ENCODE data around the gene RBM8A.
A peak's percentile ranks its signal among the peaks of the same experiment; 100 is the strongest.
"Not testable (repeated sequence)": the region's sequence is repeated elsewhere in the genome, so short reads cannot be mapped to it uniquely, and the experiment has no call there.

RBM8A gene

DNA sequence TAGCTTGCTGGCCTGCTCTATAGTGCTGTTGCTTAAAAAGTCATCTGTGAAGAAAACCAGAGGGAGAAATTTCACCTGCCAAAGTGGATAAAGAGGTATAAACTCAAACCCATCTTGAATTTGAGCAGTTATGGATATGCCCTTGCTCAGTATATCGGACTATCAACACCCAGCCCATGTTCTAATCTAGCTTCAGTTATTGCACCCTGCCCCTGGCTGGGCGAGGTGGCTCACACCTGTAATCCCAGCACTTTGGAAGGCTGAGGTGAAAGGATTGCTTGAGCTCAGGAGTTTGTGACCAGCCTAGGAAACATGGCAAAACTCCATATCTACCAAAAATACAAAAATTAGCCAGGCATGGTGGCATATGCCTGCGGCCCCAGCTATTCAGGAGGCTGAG is 17.2 kb upstream of the RBM8A start:
- ATAC-seq: no peak
- H3K4me3 Mint-ChIP-seq: no peak overlapping the region
- H3K27ac Mint-ChIP-seq: no peak overlapping the region
- no peak for DNase-seq
- no peaks in the 10 kb centered on the region for H3K9me3 Mint-ChIP-seq
- H3K36me3 Mint-ChIP-seq (ENCODE audit: low read depth): peaks cover 36% of the 10 kb centered on the region
- no peaks in the 10 kb centered on the region for H3K27me3 Mint-ChIP-seq
- peaks cover 5% of the 10 kb centered on the region for H3K4me1 Mint-ChIP-seq

DNA sequence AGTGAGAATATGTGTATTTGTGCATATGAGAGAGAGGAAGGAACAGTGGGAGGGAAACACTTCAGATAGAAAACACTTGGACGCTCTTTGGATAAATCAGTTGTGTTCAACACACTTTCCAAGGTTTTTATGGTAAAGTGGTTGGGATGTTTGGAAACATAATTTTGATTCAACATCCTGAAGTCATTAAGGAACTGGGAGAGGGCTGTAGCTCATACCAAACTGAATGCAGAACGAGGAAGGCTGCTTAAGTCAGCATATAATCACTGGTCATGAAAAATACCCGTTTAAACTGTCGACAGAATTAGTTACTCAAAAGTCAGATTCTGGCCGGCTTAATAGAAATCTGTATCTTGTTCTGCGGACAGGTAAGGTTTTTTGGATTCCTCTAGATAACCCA is 15.6 kb upstream of the RBM8A start:
- Mint-ChIP-seq H3K4me3 (no peak overlapping the region), H3K36me3 (ENCODE audit: low read depth) (peaks cover 33% of the 10 kb centered on the region), H3K9me3 (no peaks in the 10 kb centered on the region), H3K27ac (no peak overlapping the region), H3K27me3 (no peaks in the 10 kb centered on the region), H3K4me1 (peaks cover 5% of the 10 kb centered on the region)
- ATAC-seq (no peak), DNase-seq (no peak)

DNA sequence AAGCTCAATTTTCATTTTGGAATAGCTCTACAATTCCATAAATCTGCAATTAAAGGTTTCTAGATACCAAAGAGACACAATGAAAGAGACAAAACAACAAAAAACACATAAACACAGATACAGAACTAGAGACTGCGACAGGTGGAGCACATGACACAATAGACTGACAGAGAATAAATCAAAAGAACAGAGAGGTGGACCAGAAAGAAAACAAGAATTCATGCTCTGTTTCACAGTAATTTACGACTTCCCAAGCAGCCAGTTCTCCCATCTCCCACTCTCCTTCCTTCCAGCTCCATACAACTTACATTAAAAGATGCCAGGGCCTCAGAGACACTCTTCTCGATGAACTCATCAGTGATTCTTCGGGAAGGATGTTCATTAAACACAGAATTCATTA is 15.1 kb upstream of the RBM8A start:
- Mint-ChIP-seq H3K4me3 (no peak overlapping the region), H3K27ac (no peak overlapping the region), H3K27me3 (no peaks in the 10 kb centered on the region), H3K36me3 (ENCODE audit: low read depth) (peaks cover 33% of the 10 kb centered on the region), H3K9me3 (no peaks in the 10 kb centered on the region), H3K4me1 (peaks cover 5% of the 10 kb centered on the region)
- no peak for ATAC-seq
- DNase-seq: no peak

DNA sequence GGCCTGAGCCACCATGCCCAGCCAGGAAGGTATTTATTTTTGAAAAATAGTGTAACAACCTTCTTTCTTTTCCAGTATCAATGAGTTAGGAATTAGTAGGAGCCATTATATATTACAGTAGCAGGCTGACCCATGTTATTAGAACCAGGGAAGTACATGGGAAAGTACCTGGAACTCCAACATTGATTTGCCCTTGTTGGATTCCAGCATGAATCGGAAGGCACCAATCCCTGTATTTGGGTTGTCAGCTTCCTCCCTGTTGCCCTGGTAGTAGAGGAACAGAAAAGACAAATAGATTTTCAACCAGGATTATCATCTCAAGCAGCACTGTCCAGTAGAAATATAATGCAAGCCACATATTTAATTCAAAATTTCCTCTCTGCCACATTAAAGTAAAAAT is 10.2 kb upstream of the RBM8A start:
- DNase-seq (no peak), ATAC-seq (no peak)
- H3K27ac Mint-ChIP-seq: no peak overlapping the region
- H3K27me3 Mint-ChIP-seq: no peaks in the 10 kb centered on the region
- peaks cover 10% of the 10 kb centered on the region for H3K4me1 Mint-ChIP-seq
- peaks cover 26% of the 10 kb centered on the region for H3K36me3 Mint-ChIP-seq (ENCODE audit: low read depth)
- no peak overlapping the region for H3K4me3 Mint-ChIP-seq
- H3K9me3 Mint-ChIP-seq: no peaks in the 10 kb centered on the region

DNA sequence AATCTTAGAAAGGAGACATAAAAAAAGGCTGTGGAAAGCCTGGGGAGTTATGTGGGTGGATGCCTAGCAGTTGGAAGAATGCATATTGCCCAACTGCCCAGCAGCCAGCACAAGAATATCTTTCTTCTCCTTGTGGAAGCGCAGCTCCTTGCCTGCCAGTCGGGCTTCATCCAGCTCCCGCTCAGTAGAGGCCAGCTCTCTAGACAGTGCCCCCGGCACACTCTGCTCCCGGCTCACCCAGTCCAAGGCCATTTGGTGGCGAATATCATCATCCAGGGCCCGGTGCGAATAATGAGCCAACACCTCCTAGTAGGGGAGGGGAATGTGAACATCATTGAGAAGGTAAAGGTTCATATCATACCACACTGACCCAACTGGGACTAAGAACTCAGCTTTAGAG is 9.0 kb upstream of the RBM8A start:
- H3K27ac Mint-ChIP-seq: no peak overlapping the region
- peaks cover 27% of the 10 kb centered on the region for H3K36me3 Mint-ChIP-seq (ENCODE audit: low read depth)

DNA sequence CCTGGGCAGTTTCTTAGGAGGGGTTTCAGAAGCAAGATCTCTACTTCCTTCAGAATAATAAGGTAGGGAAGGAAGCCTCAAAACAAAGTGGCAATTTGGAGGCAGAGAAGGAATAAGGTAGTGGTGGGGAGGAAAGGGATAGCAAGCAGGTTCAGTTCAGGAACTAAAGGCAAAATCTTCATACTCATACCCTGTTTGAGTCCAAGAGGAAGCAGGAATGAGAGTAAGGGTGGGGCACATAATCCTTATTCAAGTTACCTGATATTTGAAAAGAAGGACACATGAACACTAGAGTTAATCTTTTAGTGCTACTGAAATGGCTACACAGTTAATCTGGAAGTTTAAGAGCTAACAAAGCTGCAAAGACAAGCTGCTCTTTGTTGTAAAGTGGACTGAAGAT is 8.4 kb upstream of the RBM8A start:
- H3K36me3 Mint-ChIP-seq (ENCODE audit: low read depth): peaks cover 25% of the 10 kb centered on the region
- H3K4me1 Mint-ChIP-seq: peaks cover 16% of the 10 kb centered on the region
- no peaks in the 10 kb centered on the region for H3K27me3 Mint-ChIP-seq
- no peak overlapping the region for H3K4me3 Mint-ChIP-seq
- peak overlapping the region; percentile 19 for H3K27ac Mint-ChIP-seq
- no peaks in the 10 kb centered on the region for H3K9me3 Mint-ChIP-seq
- ATAC-seq (no peak), DNase-seq (no peak)

More for the DNA sequence above, 9.0 kb upstream of the RBM8A start:
- no peak for DNase-seq
- Mint-ChIP-seq H3K4me1 (peaks cover 16% of the 10 kb centered on the region), H3K27me3 (no peaks in the 10 kb centered on the region), H3K4me3 (no peak overlapping the region), H3K9me3 (no peaks in the 10 kb centered on the region)
- ATAC-seq: no peak

DNA sequence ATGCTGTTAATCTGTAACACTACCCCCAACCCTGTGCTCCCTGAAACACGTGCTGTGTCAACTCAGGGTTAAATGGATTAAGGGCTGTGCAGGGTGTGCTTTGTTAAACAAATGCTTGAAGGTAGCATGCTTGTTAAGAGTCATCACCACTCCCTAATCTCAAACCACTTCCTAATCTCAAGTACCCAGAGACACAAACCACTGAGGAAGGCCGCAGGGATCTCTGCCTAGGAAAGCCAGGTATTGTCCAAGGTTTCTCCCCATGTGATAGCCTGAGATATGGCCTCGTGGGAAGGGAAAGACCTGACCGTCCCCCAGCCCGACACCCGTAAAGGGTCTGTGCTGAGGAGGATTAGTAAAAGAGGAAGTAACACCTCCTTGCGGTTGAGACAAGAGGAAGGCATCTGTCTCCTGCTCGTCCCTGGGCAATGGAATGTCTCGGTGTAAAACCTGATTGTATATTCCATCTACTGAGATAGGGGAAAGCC is 5.3 kb upstream of the RBM8A start:
- Mint-ChIP-seq H3K4me3 (peak overlapping the region; percentile 15), H3K27ac (peak overlapping the region; percentile 85), H3K4me1 (peaks cover 22% of the 10 kb centered on the region), H3K36me3 (ENCODE audit: low read depth) (peaks cover 25% of the 10 kb centered on the region)
- DNase-seq, H3K9me3 Mint-ChIP-seq, ATAC-seq, H3K27me3 Mint-ChIP-seq: not testable (repeated sequence)

DNA sequence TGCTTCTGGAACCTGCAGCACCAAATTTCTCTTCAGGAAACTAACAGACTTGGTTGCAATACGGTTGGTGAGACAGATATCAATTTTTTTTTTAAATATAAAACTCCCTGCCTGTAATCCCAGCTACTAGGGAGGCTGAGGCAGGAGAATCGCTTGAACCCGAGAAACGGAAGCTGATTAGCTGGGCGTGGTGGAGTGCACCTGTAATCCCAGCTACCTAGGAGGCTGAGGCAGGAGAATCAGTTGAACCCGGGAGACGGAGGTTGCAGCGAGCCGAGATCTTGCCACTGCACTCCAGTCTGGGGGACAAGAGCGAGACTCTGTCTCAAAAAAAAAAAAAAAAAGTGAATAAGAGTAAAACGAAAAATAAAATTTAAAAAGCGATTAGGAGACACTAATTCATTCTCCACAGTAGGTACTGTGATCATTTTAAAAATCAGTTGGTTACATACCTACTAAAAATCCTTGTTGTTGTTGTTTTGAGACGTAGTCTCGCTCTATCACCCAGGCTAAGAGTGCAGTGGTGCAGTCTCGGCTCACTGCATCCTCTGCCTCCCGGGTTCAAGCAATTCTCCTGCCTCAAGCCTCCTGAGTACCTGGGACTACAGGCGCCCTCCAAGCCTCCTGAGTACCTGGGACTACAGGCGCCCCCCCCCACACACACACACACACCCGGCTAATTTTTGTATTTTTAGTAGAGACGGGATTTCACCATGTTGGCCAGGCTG is 796 bp upstream of the RBM8A start:
- H3K4me1 Mint-ChIP-seq: peaks cover 36% of the 10 kb centered on the region
- no peak overlapping the region for H3K27ac Mint-ChIP-seq
- peaks cover 13% of the 10 kb centered on the region for H3K36me3 Mint-ChIP-seq (ENCODE audit: low read depth)
- no peaks in the 10 kb centered on the region for H3K27me3 Mint-ChIP-seq
- DNase-seq (no peak), ATAC-seq (no peak)
- no peak overlapping the region for H3K4me3 Mint-ChIP-seq
- H3K9me3 Mint-ChIP-seq: no peaks in the 10 kb centered on the region

DNA sequence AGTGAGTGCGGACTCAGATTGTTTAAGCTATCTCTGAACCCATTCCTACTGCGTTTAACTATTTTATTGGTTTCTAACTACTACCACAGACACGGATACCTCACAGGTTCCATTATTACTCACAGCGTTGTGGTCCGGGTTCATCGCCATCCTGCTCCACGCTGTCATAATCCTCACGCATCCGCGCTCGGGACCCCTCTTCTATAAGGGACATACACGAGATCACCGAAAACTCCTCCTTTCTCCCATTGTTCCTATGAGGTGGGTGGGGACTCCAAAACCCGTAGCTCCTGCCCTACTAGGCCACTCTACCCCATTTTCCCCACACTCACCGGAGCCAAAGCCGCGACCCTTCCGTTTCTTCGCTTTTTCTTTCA is 610 bp downstream of the RBM8A start:
- peak; percentile 63 for ATAC-seq

DNA sequence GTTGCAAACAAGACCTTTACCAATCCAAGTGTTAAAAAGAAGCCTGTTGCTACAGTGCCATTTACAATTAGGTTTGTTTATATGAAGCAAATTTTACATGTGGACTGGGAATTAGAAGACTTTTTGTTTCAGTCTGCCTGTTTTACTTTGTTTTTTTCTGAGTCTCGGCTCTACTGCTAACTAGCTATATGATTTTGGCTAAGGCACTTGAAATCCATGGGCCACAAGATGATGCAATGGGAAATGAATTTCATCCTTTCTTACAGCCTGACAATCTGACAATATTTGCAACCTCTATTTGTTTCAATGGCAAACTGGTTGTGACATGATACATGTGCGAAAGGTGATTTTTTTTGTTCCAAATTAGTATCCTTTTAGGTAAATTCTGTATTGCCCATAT is 5.0 kb downstream of the RBM8A start:
- no peak overlapping the region for H3K27ac Mint-ChIP-seq
- H3K36me3 Mint-ChIP-seq (ENCODE audit: low read depth): peaks cover 16% of the 10 kb centered on the region
- ATAC-seq (no peak), DNase-seq (no peak)
- H3K4me1 Mint-ChIP-seq: peaks cover 46% of the 10 kb centered on the region
- H3K9me3 Mint-ChIP-seq: no peaks in the 10 kb centered on the region
- H3K4me3 Mint-ChIP-seq: no peak overlapping the region
- H3K27me3 Mint-ChIP-seq: no peaks in the 10 kb centered on the region

More for the DNA sequence above, 610 bp downstream of the RBM8A start:
- H3K9me3 Mint-ChIP-seq: no peaks in the 10 kb centered on the region
- no peaks in the 10 kb centered on the region for H3K27me3 Mint-ChIP-seq
- H3K27ac Mint-ChIP-seq: no peak overlapping the region
- peaks cover 15% of the 10 kb centered on the region for H3K36me3 Mint-ChIP-seq (ENCODE audit: low read depth)
- peak; percentile 55 for DNase-seq
- H3K4me3 Mint-ChIP-seq: no peak overlapping the region
- peaks cover 27% of the 10 kb centered on the region for H3K4me1 Mint-ChIP-seq

DNA sequence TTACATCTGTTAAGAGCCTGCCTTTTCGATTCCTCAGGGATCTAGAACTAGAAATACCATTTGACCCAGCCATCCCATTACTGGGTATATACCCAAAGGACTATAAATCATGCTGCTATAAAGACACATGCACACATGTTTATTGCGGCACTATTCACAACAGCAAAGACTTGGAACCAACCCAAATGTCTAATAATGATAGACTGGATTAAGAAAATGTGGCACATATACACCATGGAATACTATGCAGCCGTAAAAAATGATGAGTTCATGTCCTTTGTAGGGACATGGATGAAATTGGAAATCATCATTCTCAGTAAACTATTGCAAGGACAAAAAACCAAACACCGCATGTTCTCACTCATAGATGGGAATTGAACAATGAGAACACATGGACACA is 7.0 kb downstream of the RBM8A start:
- Mint-ChIP-seq H3K4me3 (peak overlapping the region; percentile 96), H3K36me3 (ENCODE audit: low read depth) (peaks cover 28% of the 10 kb centered on the region), H3K4me1 (peaks cover 48% of the 10 kb centered on the region)
- DNase-seq, H3K9me3 Mint-ChIP-seq, H3K27ac Mint-ChIP-seq, H3K27me3 Mint-ChIP-seq, ATAC-seq: not testable (repeated sequence)

DNA sequence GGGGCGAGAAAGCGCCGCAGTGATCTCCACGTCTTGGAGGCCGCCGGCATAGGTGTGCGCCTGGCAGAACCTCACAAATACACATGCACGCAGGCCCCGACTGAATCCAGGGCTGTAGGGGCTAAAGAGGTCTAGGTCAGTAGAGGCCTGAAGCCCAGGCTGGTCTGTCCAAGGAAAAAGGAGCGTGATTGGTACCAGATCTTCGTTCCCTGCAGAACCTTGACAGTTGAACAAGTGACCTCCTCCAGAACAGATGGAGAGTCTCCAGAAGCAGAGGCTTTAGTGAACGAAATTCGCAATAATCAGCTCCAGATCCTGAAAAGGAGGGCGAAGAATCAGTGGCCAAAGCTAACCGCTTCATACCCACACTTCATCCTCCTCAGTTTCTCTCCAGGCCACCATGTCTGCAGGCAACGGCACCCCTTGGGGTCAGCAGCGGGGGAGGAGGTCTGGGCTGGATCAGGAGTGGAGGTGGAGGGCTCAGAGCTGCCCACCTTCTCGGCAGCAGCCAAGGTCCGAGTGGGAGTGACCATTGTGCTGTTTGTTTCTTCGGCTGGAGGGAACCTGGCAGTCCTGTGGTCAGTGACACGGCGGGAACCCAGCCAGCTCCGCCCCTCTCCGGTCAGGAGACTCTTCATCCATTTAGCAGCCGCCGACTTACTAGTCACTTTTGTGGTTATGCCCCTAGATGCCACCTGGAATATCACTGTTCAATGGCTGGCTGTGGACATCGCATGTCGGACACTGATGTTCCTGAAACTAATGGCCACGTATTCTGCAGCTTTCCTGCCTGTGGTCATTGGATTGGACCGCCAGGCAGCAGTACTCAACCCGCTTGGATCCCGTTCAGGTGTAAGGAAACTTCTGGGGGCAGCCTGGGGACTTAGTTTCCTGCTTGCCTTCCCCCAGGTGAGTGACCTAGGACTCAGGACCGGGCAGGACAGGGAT is 8.0 kb downstream of the RBM8A start:
- peak; percentile 50 for DNase-seq
- H3K36me3 Mint-ChIP-seq (ENCODE audit: low read depth): peaks cover 34% of the 10 kb centered on the region
- peak overlapping the region; percentile 96 for H3K27ac Mint-ChIP-seq
- H3K4me3 Mint-ChIP-seq: peak overlapping the region; percentile 96
- no peaks in the 10 kb centered on the region for H3K9me3 Mint-ChIP-seq
- ATAC-seq: peak; percentile 20
- no peaks in the 10 kb centered on the region for H3K27me3 Mint-ChIP-seq
- peaks cover 46% of the 10 kb centered on the region for H3K4me1 Mint-ChIP-seq

DNA sequence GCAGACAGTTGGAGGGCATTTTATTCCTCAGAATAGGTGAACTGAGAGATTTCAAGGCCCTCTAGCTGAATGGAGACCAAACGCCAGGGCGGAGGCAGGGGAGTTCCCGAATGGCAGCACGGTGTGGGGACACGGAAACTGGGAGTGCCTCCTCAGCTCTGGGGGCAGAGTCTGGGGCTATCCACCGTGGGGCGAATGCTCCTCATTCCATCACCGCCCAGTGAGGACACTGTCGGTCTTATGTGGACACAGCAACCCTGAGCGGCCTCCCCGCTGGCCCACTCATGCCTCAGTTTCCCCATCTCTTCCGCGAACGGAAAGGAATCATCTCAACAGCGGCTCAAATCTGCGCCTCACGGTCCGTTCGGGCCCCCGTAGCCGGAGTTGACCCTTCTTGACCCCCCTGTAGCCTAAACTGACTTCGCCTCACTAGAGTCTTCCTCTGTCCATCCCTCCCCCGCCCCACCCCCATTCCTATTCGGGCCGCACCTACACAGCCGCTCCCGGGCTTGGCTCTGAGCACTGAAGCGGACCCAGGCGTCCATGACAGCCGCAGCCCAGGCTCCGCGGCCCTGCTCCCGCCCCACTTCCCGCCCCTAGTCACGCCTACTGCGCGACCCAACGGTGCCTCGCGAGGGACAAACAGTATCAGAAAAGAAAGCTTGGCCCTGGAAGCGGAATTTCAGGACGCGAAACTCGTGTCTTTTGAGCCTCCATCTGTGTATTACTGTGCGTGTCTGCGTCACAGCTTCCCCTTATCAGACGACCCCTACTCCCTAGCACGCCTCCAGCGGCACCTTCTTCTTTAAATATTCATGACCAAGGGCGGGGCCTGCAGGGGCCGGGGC is 8.9 kb downstream of the RBM8A start, which contains the start of gene PEX11B:
Gene PEX11B (minus strand): TSS at position 574 of the 848 bp plus-strand sequence. CDS start 29 bp downstream, at position 545.
- H3K36me3 Mint-ChIP-seq (ENCODE audit: low read depth): peaks cover 34% of the 10 kb centered on the region

DNA sequence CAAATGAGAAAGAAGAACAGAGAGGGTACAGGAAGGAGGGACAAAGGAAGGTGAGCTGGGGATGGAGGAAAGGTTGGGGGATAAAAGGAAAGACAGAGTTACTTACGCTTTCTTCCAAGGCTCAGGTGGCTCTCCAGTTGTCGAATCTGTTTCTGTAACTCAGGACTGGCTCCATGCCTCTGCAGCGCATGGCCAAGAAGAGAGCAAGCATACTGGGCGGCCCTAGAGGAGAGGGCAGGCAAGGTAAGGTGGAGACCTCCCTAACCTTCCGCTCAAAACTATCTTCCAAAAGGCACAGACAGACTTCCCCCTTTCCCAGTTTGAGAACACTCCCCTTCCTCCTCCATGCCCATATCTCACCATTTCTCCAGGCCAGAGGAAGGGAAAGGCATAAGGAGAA is 9.7 kb downstream of the RBM8A start:
- Mint-ChIP-seq H3K4me3 (peak overlapping the region; percentile 96), H3K36me3 (ENCODE audit: low read depth) (peaks cover 27% of the 10 kb centered on the region), H3K27ac (peak overlapping the region; percentile 96), H3K4me1 (peaks cover 38% of the 10 kb centered on the region), H3K9me3 (no peaks in the 10 kb centered on the region), H3K27me3 (no peaks in the 10 kb centered on the region)
- DNase-seq (no peak), ATAC-seq (no peak)

More for the DNA sequence above, 8.9 kb downstream of the RBM8A start, which contains the start of gene PEX11B:
- peak within 1 kb of the TSS; percentile 96 for H3K4me3 Mint-ChIP-seq
- H3K9me3 Mint-ChIP-seq: no peaks in the 10 kb centered on the region
- DNase-seq: peak; percentile 91
- peaks cover 42% of the 10 kb centered on the region for H3K4me1 Mint-ChIP-seq
- peak within 1 kb of the TSS; percentile 96 for H3K27ac Mint-ChIP-seq
- H3K27me3 Mint-ChIP-seq: no peaks in the 10 kb centered on the region
- ATAC-seq: peak; percentile 94
